Esophagus squamous epithelium (tissue), 5 donors: ENCODE results near the gene OR52J3. TPM values are rescaled to one million over a fixed set of nuclear protein-coding genes. Genes with fewer than 3 reads are reported as not detected.
"Not testable (repeated sequence)": the region's sequence is repeated elsewhere in the genome, so short reads cannot be mapped to it uniquely, and the experiment has no call there.

ENCODE experiments used
- DNase-seq: peaks from one replicate; lab custom pipeline; 2025; lab: John Stamatoyannopoulos, UW
- H3K27ac ChIP-seq, 4 donors: fragments of 200-600 bp; sonication (generic); one replicate each; pipeline ENCODE4 v1.5.1; 2016 to 2019; ENCODE audit warnings: mild to moderate bottlenecking in 1 of 4
- H3K27me3 ChIP-seq, 4 donors: fragments of 200-600 bp; sonication (generic); 1 replicate in 3 of 4; 2 replicates in 1 of 4; pipeline versions ENCODE4 v1.5.1 to v1.6.0; 2017 to 2021; ENCODE audit warnings: antibody characterized with exemption in 1 of 4
- H3K36me3 ChIP-seq, 3 donors: fragments of 200-600 bp; sonication (generic); one replicate each; pipeline ENCODE4 v1.5.1; 2016 to 2019
- H3K4me1 ChIP-seq, 3 donors: fragments of 200-600 bp; sonication (generic); one replicate each; pipeline ENCODE4 v1.5.1; 2017 to 2019
- H3K4me3 ChIP-seq, 4 donors: fragments of 200-600 bp; sonication (generic); 1 replicate in 3 of 4; 2 replicates in 1 of 4; pipeline ENCODE4 v1.5.1; 2016 to 2019; ENCODE audit warnings: mild to moderate bottlenecking in 2 of 4, moderate library complexity in 1 of 4
- H3K9me3 ChIP-seq, 3 donors: fragments of 200-600 bp; sonication (generic); one replicate each; pipeline ENCODE4 v1.5.1; 2016 to 2019
- CTCF ChIP-seq, 6 experiments: fragments of 450-650 bp in 4 of 6; fragments of 200-600 bp in 2 of 6; sonication (generic) in 2 of 6; IDR thresholded peaks; one replicate each; pipeline ENCODE4 v1.5.1; 2016 to 2019; ENCODE audit warnings: antibody characterized with exemption in 6 of 6, mild to moderate bottlenecking in 4 of 6, moderate library complexity in 4 of 6
- POLR2A ChIP-seq, 4 donors: fragments of 450-650 bp; IDR thresholded peaks; one replicate each; pipeline ENCODE4 v1.6.1; 2017; ENCODE audit warnings: antibody characterized with exemption in 4 of 4, mild to moderate bottlenecking in 4 of 4, moderate library complexity in 3 of 4
- WGBS, 2 donors: methylation state at CpG; one replicate each; pipeline ENCODE4 v1.1.5; 2018; 5-methylcytosine and 5-hydroxymethylcytosine counted together
- intact Hi-C: fragments of 100-400 bp; cut with DNase I; formaldehyde crosslinking; loops from one replicate; pipeline ENCODE4 v1.15.0; 2022
- total RNA-seq, 4 donors: library from RNA; depleted of rRNA; stranded (reverse); fragments of >200 nt; gene quantifications; one replicate each; pipeline ENCODE4 v1.1.0, GENCODE V29; 2016
- donor health status: DM: yes; HTN: yes; CAD: no.

The OR52J3 gene
- total RNA-seq, 4 donors from 2014 or later = not detected

GRCh38 chr11:5042091-5042490, 4.2 kb upstream of the OR52J3 start:
- no peaks in the 10 kb centered on the region for H3K27me3 ChIP-seq
- no peak overlapping the region for H3K4me3 ChIP-seq
- intact Hi-C loops = no loop called here
- no peaks in the 10 kb centered on the region for H3K4me1 ChIP-seq
- WGBS, 2 donors = 48 to 74% methylated on average over 3 of the region's 3 CpGs
- no peak overlapping the region for H3K27ac ChIP-seq
- no peaks in the 10 kb centered on the region for H3K36me3 ChIP-seq
- TF ChIP-seq POLR2A (IDR thresholded peaks at IDR 0.05) (no peak), CTCF (IDR thresholded peaks at IDR 0.05) (no peak)
- no peaks in the 10 kb centered on the region for H3K9me3 ChIP-seq
- DNase-seq = no peak

GRCh38 chr11:5043380-5043779, 2.9 kb upstream of the OR52J3 start:
- 47 to 51% methylated on average over 2 of the region's 2 CpGs for WGBS, 2 donors
- Histone ChIP-seq H3K4me1 (no peaks in the 10 kb centered on the region), H3K9me3 (no peaks in the 10 kb centered on the region), H3K27ac (no peak overlapping the region), H3K27me3 (no peaks in the 10 kb centered on the region), H3K36me3 (no peaks in the 10 kb centered on the region), H3K4me3 (no peak overlapping the region)
- DNase-seq = no peak
- intact Hi-C loops = no loop called here
- TF ChIP-seq CTCF (IDR thresholded peaks at IDR 0.05) (no peak), POLR2A (IDR thresholded peaks at IDR 0.05) (no peak)

GRCh38 chr11:5046754-5047330, 516 bp downstream of the OR52J3 start:
- no peak for DNase-seq
- Histone ChIP-seq H3K4me3 (no peak overlapping the region), H3K4me1 (no peaks in the 10 kb centered on the region), H3K27ac (no peak overlapping the region), H3K9me3 (no peaks in the 10 kb centered on the region), H3K36me3 (no peaks in the 10 kb centered on the region), H3K27me3 (no peaks in the 10 kb centered on the region)
- intact Hi-C loops = no loop called here
- WGBS, 2 donors = 76 to 82% methylated on average over 15 of the region's 15 CpGs
- no peak for TF ChIP-seq POLR2A (IDR thresholded peaks at IDR 0.05)

- 64 to 72% methylated on average over 5 of the region's 5 CpGs for WGBS, 2 donors
These were observed 12.4 kb downstream of the OR52J3 start for GRCh38 chr11:5058679-5059078.

GRCh38 chr11:5059391-5059790, 13.1 kb downstream of the OR52J3 start, which contains the start of gene OR52E2:
Gene OR52E2, minus strand, starts transcription at chr11:5059627. Its CDS starts 0 bp downstream, at chr11:5059627.
- Histone ChIP-seq H3K4me3 (no peak within 1 kb of the TSS), H3K9me3 (no peaks in the 10 kb centered on the region), H3K36me3 (no peaks in the 10 kb centered on the region), H3K27ac (no peak within 1 kb of the TSS), H3K4me1 (no peaks in the 10 kb centered on the region), H3K27me3 (no peaks in the 10 kb centered on the region)
- WGBS, 2 donors = 81 to 86% methylated on average over 3 of the region's 3 CpGs
- no peak for DNase-seq
- no peak for TF ChIP-seq POLR2A (IDR thresholded peaks at IDR 0.05)
- no peak for TF ChIP-seq CTCF (IDR thresholded peaks at IDR 0.05)
- intact Hi-C loops = no loop called here

More at GRCh38 chr11:5058679-5059078, 12.4 kb downstream of the OR52J3 start:
- H3K4me3 ChIP-seq, intact Hi-C loops, DNase-seq, H3K36me3 ChIP-seq, H3K27ac ChIP-seq, H3K4me1 ChIP-seq, H3K9me3 ChIP-seq, H3K27me3 ChIP-seq: not testable (repeated sequence)

- intact Hi-C loops = no loop called here
- Histone ChIP-seq H3K9me3 (no peaks in the 10 kb centered on the region), H3K27ac (no peak overlapping the region), H3K4me1 (no peaks in the 10 kb centered on the region), H3K27me3 (no peaks in the 10 kb centered on the region), H3K4me3 (no peak overlapping the region), H3K36me3 (no peaks in the 10 kb centered on the region)
- DNase-seq = no peak
- WGBS, 2 donors = 6 to 8% methylated on average over 1 of the region's 1 CpG
- TF ChIP-seq POLR2A (IDR thresholded peaks at IDR 0.05) = no peak
- TF ChIP-seq CTCF (IDR thresholded peaks at IDR 0.05) = no peak
These were observed 18.7 kb downstream of the OR52J3 start for GRCh38 chr11:5065027-5065426.
